KMS-11 (cell line): Measurements from ENCODE around the gene STX1B.

Source experiments
- H2AFZ ChIP-seq: fragments of 200-600 bp; sonication (generic); 2 replicates; pipeline ENCODE4 v1.6.1; 2016; ENCODE audit warnings: antibody characterized with exemption, mixed run types, low read depth
- H3K27ac ChIP-seq: fragments of 200-600 bp; sonication (generic); 2 replicates; pipeline ENCODE4 v1.6.1; 2016; ENCODE audit warnings: mild to moderate bottlenecking, mixed run types
- H3K27me3 ChIP-seq: fragments of 200-600 bp; sonication (generic); 2 replicates; pipeline ENCODE4 v1.6.1; 2017; ENCODE audit warnings: mild to moderate bottlenecking, low read depth, mixed run types, moderate library complexity; ENCODE audit not compliant: insufficient read depth
- H3K36me3 ChIP-seq: fragments of 200-600 bp; sonication (generic); 2 replicates; pipeline ENCODE4 v1.6.1; 2017; ENCODE audit warnings: mild to moderate bottlenecking, mixed run types; ENCODE audit not compliant: insufficient read depth
- H3K4me1 ChIP-seq: fragments of 200-600 bp; sonication (generic); 2 replicates; pipeline ENCODE4 v1.6.1; 2016; ENCODE audit warnings: mild to moderate bottlenecking, low read depth, mixed run types; ENCODE audit not compliant: poor library complexity, severe bottlenecking
- H3K4me2 ChIP-seq: fragments of 200-600 bp; sonication (generic); 2 replicates; pipeline ENCODE4 v1.7.0; 2016; ENCODE audit warnings: mild to moderate bottlenecking, mixed run types
- H3K4me3 ChIP-seq: fragments of 200-600 bp; sonication (generic); IDR thresholded peaks from 2 replicates; pipeline ENCODE4 v1.6.1; 2017; ENCODE audit warnings: low read depth, low read length, mixed read lengths; ENCODE audit not compliant: insufficient read depth
- H3K79me2 ChIP-seq: fragments of 200-600 bp; sonication (generic); 2 replicates; pipeline ENCODE4 v1.6.1; 2016; ENCODE audit warnings: low read depth, mixed run types; ENCODE audit not compliant: insufficient read depth
- H3K9ac ChIP-seq: fragments of 200-600 bp; sonication (generic); 2 replicates; pipeline ENCODE4 v1.6.1; 2016; ENCODE audit warnings: mild to moderate bottlenecking, mixed run types
- H4K20me1 ChIP-seq: fragments of 200-600 bp; sonication (generic); 2 replicates; pipeline ENCODE4 v1.6.1; 2016; ENCODE audit warnings: mild to moderate bottlenecking, mixed run types; ENCODE audit not compliant: insufficient read depth
- CTCF ChIP-seq: fragments of 200-600 bp; sonication (generic); conservative IDR thresholded peaks from 2 replicates; pipeline ENCODE4 v1.6.1; 2017; ENCODE audit warnings: low read depth, mild to moderate bottlenecking, antibody characterized with exemption, low read length, moderate library complexity, mixed read lengths

Gene STX1B

GRCh38 chr16:30989469-30990047 is 20.9 kb downstream of the STX1B start:
- no peak for TF ChIP-seq CTCF
- Histone ChIP-seq H3K27me3 (no peaks in the 10 kb centered on the region), H3K36me3 (no peaks in the 10 kb centered on the region), H3K79me2 (no peaks in the 10 kb centered on the region), H3K4me2 (no peak overlapping the region), H3K4me1 (no peaks in the 10 kb centered on the region), H3K4me3 (no peak overlapping the region), H4K20me1 (no peaks in the 10 kb centered on the region), H3K9ac (no peak overlapping the region), H2AFZ (no peak overlapping the region), H3K27ac (no peak overlapping the region)

GRCh38 chr16:30987581-30988190 is 22.8 kb downstream of the STX1B start:
- no peaks in the 10 kb centered on the region for H4K20me1 ChIP-seq
- no peak overlapping the region for H3K27ac ChIP-seq
- TF ChIP-seq CTCF, result no peak
- no peak overlapping the region for H2AFZ ChIP-seq
- no peaks in the 10 kb centered on the region for H3K4me1 ChIP-seq
- no peak overlapping the region for H3K4me2 ChIP-seq
- no peak overlapping the region for H3K9ac ChIP-seq
- H3K79me2 ChIP-seq, result no peaks in the 10 kb centered on the region
- H3K27me3 ChIP-seq, result no peaks in the 10 kb centered on the region
- no peak overlapping the region for H3K4me3 ChIP-seq
- no peaks in the 10 kb centered on the region for H3K36me3 ChIP-seq

GRCh38 chr16:30986129-30986991 is 24.1 kb downstream of the STX1B start:
- H3K27ac ChIP-seq, result no peak overlapping the region
- H3K4me3 ChIP-seq, result no peak overlapping the region
- no peaks in the 10 kb centered on the region for H3K36me3 ChIP-seq
- no peak overlapping the region for H3K9ac ChIP-seq
- no peaks in the 10 kb centered on the region for H4K20me1 ChIP-seq
- H3K27me3 ChIP-seq, result no peaks in the 10 kb centered on the region
- H3K4me2 ChIP-seq, result no peak overlapping the region
- H3K79me2 ChIP-seq, result no peaks in the 10 kb centered on the region
- TF ChIP-seq CTCF, result no peak
- no peak overlapping the region for H2AFZ ChIP-seq
- H3K4me1 ChIP-seq, result no peaks in the 10 kb centered on the region

GRCh38 chr16:30985401-30986128 is 24.9 kb downstream of the STX1B start:
- Histone ChIP-seq H3K27me3 (no peaks in the 10 kb centered on the region), H3K36me3 (no peaks in the 10 kb centered on the region), H3K27ac (no peak overlapping the region), H3K4me1 (no peaks in the 10 kb centered on the region), H3K79me2 (no peaks in the 10 kb centered on the region), H3K9ac (no peak overlapping the region), H2AFZ (no peak overlapping the region), H3K4me2 (no peak overlapping the region), H4K20me1 (no peaks in the 10 kb centered on the region), H3K4me3 (no peak overlapping the region)
- no peak for TF ChIP-seq CTCF
